ENCODE data around the gene ARHGAP19.

ARHGAP19 gene

DNA sequence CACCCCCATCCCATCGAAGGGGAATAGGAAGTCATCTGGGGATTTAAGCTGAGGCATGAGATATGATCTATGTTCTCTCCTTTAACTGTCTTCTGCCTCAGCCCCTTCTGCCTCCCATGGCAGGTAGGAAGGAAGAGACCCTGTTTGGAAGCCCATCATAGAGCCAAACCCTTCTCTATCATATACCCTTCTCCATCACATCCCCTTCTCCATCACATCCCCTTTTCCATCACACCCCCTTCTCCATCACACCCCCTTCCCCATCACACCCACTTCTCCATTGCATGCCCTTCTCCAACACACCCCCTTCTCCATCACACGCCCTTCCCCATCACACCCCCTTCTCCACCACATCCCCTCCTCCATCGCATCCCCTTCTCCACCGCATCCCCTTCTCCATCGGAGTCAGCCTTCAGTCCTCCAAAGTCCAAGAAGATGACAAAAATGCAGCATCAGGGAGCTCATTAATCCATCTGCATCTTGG is 99.4 kb downstream of the ARHGAP19 start:
- no peak for DNase-seq (ENCODE audit: low read depth)

DNA sequence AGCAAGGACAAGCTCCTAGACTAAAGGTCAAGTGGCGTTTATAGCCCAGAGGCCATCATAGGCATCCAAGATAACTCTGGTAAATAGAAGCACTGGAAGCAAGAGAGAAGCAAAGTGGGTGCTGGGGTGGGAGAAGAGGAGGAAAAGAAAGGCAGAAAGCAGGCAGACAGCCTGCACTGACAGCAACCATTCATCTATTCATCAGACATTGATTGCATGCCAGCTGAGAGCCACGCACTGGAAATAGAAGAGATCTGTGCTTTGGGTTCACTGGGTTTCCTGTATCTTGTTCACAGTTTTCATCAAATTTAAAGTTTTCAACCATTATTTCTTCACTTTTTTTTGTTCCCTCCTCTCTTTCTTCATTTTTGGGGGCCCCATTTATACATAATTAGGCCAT is 102.0 kb downstream of the ARHGAP19 start:
- DNase-seq (ENCODE audit: low read depth), result no peak

DNA sequence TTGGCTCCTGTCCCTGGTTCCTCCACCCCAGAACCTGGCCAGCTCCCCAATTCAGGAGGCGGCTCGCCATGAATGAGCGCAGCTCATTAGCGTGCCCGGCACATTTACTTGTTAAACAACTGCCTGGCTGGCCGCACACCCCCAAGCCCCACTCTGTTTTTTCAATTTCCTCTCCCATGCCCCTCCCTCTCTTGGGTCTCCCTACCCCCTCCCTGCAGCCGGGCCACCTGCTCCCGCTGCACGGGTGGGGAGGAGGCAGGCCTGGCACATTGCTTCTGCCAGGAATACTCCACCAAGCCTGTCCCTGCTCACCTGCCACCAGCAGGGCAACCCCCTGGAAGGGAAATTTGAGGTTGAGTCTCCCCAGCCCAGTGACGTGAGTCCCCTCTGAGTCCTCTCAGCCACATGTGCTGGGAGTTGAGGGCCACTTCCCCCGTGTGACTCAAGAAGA is 104.2 kb downstream of the ARHGAP19 start:
- DNase-seq (ENCODE audit: low read depth), result no peak

DNA sequence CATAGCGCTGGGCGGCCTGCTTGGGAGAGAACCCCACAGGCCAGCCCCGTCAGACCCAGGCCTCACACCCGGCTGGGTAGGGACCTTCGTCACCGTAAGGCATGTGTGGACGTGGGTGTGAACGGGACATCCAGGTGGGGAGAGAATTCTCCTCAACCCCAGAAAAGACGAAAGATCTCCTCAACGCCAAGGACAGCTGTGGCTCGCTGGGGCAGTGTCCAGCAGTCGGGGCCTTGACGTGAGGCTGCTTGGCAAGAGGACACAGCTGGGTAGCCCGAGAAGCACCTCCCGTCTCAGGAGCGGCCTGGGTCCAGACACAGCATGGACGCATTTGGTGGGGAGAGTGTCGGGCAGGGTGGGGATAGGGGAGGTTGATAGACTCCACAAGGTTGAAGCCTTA is 105.5 kb downstream of the ARHGAP19 start:
- no peak for DNase-seq (ENCODE audit: low read depth)

DNA sequence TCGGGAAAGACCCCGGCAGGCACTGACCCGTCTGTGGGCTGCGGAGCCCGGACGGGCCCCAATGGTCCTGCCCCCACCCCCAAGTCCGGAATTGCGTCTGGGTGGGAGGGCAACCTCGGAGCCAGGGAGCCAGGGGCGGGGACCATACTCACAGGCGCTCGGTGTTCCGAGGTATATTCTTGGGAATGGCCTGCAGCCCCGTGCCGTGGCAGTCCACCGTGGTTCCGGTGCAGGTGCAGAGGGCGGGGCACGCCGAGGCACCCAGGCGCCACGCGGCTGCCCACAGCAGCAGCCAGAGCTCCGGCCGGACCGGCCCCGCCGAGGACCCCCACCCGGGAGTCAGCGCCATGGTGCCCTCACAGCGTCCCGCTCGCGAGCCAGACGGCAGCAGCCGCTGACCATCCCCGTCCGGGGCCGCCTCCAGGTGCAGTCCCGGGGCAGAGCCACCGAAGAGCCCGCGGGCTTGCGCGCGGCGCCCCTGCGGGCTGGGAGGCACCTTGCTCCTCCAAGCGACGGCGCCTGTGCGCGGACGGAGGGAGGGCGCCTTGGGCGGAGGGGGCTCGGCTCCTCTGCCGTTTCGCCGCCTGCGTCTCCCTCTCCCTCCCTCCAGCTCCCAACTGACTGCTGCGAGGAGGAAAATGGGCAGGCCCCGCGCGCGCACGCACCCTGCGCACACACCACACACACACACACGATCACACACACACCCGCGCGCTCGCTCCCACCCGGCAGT is 106.9 kb downstream of the ARHGAP19 start, which contains the start of gene SLIT1:
SLIT1 (minus strand) TSS at position 634 of the 733 bp plus-strand sequence; CDS start at position 349, 285 bp downstream.
- no peak for DNase-seq (ENCODE audit: low read depth)

DNA sequence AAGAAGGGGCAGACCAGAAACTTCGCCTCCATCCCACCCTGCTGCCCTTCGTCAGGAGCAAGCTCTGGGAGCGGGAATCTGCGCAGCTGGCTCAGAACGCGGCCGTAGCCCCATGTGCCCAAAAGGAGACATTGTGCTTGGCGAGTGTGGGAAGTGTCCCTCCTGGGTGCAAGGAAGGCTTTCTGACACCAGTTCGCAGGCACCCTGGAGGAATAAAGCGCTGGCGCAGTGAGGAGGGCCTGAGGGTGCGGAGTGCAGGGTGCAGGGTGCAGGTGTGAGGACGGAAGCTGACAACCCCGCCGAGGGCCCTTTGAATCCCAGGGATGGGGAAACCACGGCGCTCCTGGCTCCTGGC is 107.5 kb downstream of the ARHGAP19 start:
- DNase-seq (ENCODE audit: low read depth), result no peak

DNA sequence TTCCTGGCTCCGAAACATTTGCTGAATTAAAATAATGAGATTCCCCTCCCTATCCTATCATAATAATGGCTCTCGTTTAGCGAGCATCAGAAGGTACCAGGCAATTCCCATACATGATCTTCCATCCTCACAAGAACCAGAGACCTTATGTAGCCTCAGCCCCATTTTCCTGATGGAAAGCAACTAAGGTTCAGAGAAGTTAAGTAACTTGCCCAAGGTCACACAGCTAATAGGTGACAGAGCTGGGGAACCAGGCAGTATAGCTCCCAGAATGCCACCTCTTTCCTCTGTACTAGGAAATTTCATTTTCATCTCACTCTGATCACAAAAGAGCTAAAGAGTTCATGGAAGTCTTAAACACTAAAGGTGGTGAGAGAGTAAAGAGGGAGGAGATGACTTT is 109.1 kb downstream of the ARHGAP19 start:
- DNase-seq (ENCODE audit: low read depth), result no peak

DNA sequence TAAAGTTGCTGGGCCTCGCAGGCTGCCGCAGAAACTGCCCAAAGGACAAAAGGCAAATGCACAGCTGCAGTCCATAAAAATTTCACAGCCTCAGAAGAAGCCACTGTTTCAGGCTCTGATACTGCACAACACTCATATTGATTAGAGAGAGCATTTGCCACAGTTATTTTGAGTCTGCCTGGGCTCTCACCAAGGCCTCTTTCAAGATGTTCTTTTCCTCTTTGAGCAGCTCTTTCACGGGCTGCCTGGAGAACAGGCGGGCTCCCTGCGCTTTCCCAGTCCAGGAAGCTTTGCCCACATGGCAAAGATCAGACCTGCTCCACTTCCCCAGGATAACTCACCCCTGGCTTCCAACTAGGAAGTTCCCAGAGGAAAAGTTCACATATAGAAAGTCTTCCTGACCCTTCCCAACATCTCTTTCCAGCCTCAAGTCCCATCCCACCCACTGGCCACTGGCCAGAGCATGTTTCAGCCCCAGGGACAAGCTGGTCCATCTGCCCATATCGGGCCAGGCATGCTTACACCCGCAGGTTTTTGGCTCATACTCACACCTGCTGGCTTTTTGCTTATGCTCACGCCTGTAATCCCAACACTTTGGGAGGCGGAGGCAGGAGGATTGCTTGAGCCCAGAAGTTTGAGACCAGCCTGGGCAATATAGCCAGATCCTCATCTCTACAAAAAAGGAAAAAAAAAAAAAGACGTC is 110.0 kb downstream of the ARHGAP19 start:
- no peak for DNase-seq (ENCODE audit: low read depth)

DNA sequence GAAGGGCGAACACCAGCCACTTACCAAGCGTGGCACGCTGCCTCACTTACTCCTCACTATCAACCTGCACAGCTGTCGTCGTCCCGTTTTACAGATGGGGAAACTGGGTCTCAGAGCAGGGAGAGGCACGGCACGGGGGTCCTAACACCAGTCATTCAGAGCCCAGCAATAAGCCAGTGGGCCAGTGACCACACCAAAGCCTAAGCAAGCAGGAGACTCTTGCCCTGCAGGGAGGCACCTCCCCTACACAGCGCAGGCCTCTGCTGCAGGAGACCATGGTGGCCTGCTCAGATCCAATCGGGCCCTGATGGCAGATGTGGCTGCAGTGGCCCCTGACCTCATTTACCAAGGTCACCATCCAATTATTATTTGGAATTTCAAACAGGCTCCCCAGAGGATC is 111.5 kb downstream of the ARHGAP19 start:
- no peak for DNase-seq (ENCODE audit: low read depth)

DNA sequence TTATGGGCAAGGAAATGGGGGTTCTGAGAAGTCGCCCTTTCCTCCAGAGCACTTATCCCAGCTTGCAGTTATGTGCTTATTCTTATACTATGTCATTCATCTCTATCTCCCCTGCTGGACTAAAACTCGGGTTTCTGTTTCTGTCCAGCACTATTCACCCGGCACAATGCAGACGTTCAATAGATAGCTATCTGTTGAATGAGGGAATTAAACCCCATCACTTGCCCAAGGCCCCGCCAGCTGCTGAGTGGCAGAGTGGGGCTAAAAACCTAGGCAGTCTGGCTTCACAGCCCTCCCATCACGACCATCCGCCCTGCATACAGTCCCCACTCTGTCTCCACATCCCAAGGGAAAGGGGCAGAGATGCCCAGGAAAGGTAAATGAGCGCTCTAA is 112.1 kb downstream of the ARHGAP19 start:
- no peak for DNase-seq (ENCODE audit: low read depth)

DNA sequence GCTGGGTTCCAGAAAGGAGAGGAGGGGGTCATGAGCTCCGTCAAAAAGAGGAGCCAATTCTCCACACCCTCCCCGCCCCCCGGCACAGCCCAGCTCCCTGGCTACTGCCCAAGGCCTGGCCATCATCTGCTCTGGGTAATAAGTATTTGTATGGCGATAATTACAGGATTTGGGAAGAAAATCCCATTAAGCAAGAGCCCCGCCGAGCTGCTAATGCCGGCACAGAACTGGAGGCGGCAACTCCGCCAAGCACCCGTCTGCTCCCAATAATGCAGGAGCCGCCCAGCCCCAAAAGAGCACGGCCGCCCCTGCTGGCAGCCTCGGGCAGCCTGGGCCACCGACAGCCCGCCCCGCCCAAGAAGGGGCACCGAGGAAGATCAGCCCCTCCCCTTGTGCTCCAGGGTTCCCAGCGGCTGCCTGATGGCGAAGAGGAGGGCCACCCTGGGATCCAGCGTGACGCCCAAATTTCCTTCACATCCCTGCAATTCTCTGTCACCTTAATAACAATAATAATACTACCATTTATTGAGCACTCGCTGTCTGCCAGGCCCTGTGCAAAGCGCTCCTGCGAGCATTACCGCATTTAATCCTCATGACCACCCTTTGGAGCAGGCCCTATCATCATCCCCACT is 112.6 kb downstream of the ARHGAP19 start:
- DNase-seq (ENCODE audit: low read depth), result no peak

DNA sequence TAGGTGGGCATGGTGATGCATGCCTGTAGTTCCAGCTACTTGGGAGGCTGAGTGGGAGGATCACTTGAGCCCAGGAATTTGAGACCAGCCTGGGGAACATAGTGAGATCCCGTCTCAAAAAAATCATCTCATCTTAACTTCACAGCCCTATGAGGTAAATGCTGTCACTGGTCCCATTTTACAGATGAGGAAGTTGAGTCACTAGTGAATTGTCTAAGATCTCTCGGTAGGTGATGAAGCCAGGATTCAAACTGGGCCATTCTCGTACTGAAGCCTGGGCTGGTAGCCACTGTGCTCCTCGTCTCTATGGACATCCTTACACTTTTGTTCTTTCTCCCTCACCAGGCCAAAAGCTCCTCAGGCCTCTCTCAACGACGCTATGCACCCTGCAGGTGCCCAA is 113.1 kb downstream of the ARHGAP19 start:
- DNase-seq (ENCODE audit: low read depth), result no peak

DNA sequence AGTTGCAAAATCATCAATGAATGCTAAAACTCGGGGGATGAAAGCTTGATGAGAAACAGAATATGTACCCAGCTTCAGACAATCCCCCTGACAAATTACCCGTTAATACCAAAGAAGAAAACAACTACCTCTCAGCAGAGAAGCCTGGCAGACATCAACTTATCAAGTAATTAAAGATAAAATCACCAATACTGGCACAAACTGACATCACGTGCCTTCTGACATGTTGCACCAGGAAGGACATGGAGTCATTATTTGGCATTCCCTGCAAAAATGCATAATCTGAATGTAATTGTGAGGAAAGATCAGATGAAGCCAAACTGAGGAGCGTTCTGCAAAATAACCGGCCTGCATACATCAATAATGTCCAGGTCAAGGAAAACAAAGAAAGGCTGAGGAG is 114.4 kb downstream of the ARHGAP19 start:
- DNase-seq (ENCODE audit: low read depth), result no peak

DNA sequence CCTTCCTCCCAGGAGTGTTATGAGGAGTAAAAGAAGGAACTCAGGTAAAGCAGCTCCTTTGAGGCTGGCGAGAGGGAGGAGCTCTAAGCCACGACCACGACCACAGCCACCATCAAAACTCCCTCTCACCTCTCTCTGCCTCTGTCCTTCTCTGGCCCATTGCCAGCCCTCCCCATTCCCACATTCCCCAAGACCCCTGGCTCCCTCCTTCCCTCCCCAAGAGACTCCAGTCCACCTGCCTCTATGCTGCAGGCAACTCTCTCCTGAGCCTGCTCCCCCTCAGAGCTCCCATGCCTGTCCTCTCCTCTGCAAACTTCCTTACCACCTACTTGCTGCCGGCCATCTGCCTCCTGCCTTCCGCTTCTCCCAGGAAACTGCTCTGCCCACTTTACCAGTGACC is 116.2 kb downstream of the ARHGAP19 start:
- no peak for DNase-seq (ENCODE audit: low read depth)

DNA sequence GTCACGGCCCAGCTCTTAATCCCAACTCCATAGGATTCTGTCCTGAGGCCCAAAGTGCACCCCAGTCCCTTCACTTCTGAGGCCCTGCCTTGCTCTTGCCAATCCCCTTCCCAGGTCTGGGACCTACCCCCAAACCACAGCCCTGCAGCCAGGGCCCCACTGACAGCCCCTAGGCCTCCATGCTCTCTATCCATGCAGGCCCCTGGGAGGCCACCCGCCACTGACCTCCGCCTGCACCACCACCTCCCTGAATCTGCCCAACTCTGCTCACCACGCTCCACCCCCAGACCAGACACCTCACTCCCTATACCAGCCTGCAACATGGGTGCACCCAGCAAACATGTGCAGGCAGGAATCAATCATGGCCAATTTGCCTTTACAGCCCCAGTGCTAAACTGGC is 116.9 kb downstream of the ARHGAP19 start:
- DNase-seq (ENCODE audit: low read depth), result no peak

DNA sequence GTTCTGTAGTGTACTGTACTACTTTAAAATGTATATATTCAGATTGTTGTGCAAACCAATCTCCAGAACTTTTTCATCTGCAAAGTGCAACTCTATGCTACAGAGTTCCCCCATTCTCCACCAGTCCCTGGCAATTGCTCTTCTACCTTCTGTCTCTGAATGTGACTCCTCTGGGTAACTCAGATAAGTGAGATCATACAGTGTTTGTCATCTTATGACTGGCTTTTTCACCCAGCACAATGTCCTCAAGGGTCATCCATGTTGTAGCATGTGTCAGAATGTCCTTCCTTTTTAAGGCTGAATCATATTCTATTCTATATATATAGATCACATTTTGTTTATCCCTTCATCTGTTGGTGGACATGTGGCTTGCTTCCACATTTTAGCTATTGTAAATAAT is 117.5 kb downstream of the ARHGAP19 start:
- no peak for DNase-seq (ENCODE audit: low read depth)

DNA sequence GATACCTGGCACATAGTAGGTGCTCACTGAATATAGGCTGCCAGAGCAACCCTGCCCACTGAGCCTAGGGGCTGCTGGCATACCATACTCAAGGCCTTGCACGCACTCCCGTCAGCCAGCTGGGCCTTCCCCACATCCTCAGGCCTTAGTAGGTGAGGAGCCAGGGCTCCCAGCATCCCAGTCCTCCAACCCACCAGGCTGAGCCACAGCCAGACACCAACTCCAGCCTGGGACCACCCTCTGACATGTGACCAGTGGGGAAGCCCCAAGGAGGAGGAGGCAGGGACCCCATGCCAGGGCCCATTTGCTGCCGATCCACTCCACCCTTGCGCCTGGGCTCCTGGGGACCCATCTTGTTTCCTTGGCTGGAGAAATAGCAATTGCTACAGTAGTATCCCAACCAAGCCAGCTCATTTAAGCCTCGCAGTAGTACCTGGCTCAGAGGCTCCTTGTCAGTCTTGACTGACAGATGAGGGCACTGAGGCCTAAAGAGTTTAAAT is 118.1 kb downstream of the ARHGAP19 start:
- DNase-seq (ENCODE audit: low read depth), result no peak

DNA sequence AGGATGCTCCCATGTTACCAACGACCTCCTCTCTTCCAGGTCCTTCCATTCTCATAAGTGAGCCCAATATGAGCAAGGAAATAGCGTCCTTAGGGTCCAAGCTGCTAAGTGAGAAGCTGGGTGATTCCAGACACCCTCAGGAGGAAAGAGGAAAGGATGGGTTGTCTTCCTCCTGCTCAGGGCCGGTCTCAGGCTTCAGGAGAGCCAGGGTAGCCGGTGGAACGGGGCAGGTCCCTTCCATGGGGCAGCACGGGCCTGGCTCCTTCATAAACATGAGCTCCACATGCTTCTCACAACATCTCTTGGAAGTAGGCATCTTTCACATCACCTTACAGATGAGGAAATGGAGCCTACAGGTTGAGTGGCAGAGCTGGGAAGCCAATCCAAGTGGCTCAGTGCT is 119.4 kb downstream of the ARHGAP19 start:
- DNase-seq (ENCODE audit: low read depth), result no peak

Measured in stimulated activated CD8-positive, alpha-beta memory T cell treated with anti-CD3 and anti-CD28 coated beads, Interleukin-12 subunit alpha, Interleukin-12 subunit beta, amount 100 ng/mL, for 1 hour (primary cell).